Psoas muscle (tissue), 8 donors: Measurements from ENCODE around the gene FCN1. TPM values are rescaled to one million over a fixed set of nuclear protein-coding genes. Genes with fewer than 3 reads are reported as not detected.
A peak's percentile ranks its signal among the peaks of the same experiment; 100 is the strongest.

Source experiments
- ATAC-seq, 4 donors: fragments of 200-7000 bp; cut with Tn5 transposase; one replicate each; pipeline ENCODE4 v1.9.1; 2020; ENCODE audit warnings: moderate library complexity in 3 of 4, mild to moderate bottlenecking in 2 of 4
- DNase-seq, 2 donors: peaks; one replicate each; pipeline ENCODE4 v3.0.0-alpha.2; 2020
- H3K27ac ChIP-seq: fragments of 200-600 bp; one replicate; pipeline ENCODE4 v1.8.0; 2022
- H3K27me3 ChIP-seq, 3 donors: fragments of 200-600 bp in 1 of 3; one replicate each; pipeline versions ENCODE4 v1.6.1 to v1.8.0; 2013 to 2022; ENCODE audit warnings: low read length in 2 of 3, mild to moderate bottlenecking in 2 of 3, moderate library complexity in 1 of 3; ENCODE audit not compliant: insufficient read depth in 3 of 3
- H3K36me3 ChIP-seq, 2 donors: fragments of 200-600 bp in 1 of 2; one replicate each; pipeline versions ENCODE4 v1.6.1 to v1.8.0; 2013 to 2022; ENCODE audit warnings: low read depth in 1 of 2, mild to moderate bottlenecking in 1 of 2, moderate library complexity in 1 of 2; ENCODE audit not compliant: insufficient read depth in 1 of 2
- H3K4me1 ChIP-seq: fragments of 200-600 bp; one replicate; pipeline ENCODE4 v1.8.0; 2022
- H3K4me3 ChIP-seq: fragments of 200-600 bp; one replicate; pipeline ENCODE4 v1.8.0; 2022; ENCODE audit warnings: mild to moderate bottlenecking
- H3K9me3 ChIP-seq: fragments of 200-600 bp; one replicate; pipeline ENCODE4 v1.8.0; 2022
- WGBS, 3 donors: extraction: QIAGEN DNeasy Blood & Tissue Kit; methylation state at CpG; one replicate each; pipeline versions ENCODE4 v1.1.6 to v1.1.7; 2013; 5-methylcytosine and 5-hydroxymethylcytosine counted together
- intact Hi-C, 2 donors: fragments of 100-400 bp; cut with DNase I; formaldehyde crosslinking; loops; one replicate each; pipeline versions ENCODE4 v1.11.0 to v1.14.2; 2022
- polyA plus RNA-seq, 3 donors: library from polyadenylated mRNA; stranded (reverse); fragments of 200-250 nt; gene quantifications; one replicate each; pipeline ENCODE4 v1.2.3, GENCODE V29; 2013
- total RNA-seq, 4 donors: library from RNA; stranded (reverse); fragmentation: NEBNext Ultra II Directional in 2 of 4; extraction: Animal tissue kit (Norgen Biotek cat#: 25700) in 2 of 4; gene quantifications; one replicate each; pipeline versions ENCODE4 v1.2.1 to v1.2.4, GENCODE V29; 2021 to 2023
- TF ChIP-seq, protein P1 (sequence below): fragments of 200-600 bp; IDR thresholded peaks from one replicate; pipeline ENCODE4 v1.8.0; 2022; ENCODE audit warnings: antibody characterized with exemption
- donor health status: healthy with polysubstance abuse.
- donor health status: DM: no; HTN: no; CAD: no; lungs with moderate emphysema.
- donor health status: Bipolar disorder and iron deficiency.
- donor health status: healthy.
- donor health status: DM: yes; HTN: yes; CAD: no.
- donor health status: DM: no; HTN: no; CAD: no.
- donor health status: DM: no; HTN: no; CAD: no.
- donor health status: DM: yes; HTN: yes; CAD: no.

The FCN1 gene
- total and polyA plus RNA-seq, 7 donors, result 0.51 to 3.9 (median 0.82) TPM

DNA sequence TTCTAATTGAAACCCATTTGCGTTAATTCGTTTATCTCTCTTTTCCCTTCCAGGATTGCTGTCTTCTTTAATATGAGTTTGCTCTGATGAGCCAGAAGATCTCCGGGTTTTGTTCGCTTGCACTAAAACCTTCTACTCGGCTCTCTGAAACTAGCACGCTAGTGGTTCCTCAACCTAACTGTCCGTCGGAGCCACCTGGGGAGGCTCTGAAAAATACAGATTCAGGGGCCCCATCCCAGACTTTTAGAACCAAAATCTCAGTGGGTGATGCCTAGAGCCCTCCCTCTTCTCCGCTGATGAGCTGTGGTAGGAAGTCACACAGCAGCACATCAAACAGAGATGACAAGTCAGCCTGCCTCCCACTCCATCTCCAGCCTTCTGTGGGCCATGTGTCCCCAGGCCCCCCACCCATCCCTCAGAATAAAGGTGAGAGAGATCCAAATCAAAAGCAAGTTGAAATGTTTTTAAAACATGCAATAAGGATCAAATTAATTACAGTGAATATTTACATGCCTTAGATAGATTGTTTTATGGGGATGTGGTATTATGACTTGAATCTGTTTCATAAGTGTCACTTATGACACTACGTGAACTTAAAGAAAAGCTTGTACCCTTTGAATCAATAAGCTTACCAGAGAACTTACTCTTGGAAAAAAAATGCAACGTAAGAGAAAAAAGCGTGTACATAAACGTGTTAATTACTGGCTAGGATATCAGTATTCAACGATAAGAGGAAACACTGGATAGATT, 20.7 kb downstream of the FCN1 start:
- DNase-seq (no peak), ATAC-seq (no peak)
- H3K27ac ChIP-seq, result peak overlapping the region; percentile 55
- TF ChIP-seq, protein P1, sequence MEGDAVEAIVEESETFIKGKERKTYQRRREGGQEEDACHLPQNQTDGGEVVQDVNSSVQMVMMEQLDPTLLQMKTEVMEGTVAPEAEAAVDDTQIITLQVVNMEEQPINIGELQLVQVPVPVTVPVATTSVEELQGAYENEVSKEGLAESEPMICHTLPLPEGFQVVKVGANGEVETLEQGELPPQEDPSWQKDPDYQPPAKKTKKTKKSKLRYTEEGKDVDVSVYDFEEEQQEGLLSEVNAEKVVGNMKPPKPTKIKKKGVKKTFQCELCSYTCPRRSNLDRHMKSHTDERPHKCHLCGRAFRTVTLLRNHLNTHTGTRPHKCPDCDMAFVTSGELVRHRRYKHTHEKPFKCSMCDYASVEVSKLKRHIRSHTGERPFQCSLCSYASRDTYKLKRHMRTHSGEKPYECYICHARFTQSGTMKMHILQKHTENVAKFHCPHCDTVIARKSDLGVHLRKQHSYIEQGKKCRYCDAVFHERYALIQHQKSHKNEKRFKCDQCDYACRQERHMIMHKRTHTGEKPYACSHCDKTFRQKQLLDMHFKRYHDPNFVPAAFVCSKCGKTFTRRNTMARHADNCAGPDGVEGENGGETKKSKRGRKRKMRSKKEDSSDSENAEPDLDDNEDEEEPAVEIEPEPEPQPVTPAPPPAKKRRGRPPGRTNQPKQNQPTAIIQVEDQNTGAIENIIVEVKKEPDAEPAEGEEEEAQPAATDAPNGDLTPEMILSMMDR, result no peak
- peaks cover 6% of the 10 kb centered on the region for H3K4me1 ChIP-seq
- H3K36me3 ChIP-seq, result no peaks in the 10 kb centered on the region
- peaks cover 0 to 10% (median 0%) of the 10 kb centered on the region in 3 donors for H3K27me3 ChIP-seq
- H3K4me3 ChIP-seq, result no peak overlapping the region
- intact Hi-C loops, result no loop called here
- H3K9me3 ChIP-seq, result no peaks in the 10 kb centered on the region
- WGBS, 3 donors, result 70 to 73% (median 70%) methylated on average over 14 of the region's 14 CpGs

DNA sequence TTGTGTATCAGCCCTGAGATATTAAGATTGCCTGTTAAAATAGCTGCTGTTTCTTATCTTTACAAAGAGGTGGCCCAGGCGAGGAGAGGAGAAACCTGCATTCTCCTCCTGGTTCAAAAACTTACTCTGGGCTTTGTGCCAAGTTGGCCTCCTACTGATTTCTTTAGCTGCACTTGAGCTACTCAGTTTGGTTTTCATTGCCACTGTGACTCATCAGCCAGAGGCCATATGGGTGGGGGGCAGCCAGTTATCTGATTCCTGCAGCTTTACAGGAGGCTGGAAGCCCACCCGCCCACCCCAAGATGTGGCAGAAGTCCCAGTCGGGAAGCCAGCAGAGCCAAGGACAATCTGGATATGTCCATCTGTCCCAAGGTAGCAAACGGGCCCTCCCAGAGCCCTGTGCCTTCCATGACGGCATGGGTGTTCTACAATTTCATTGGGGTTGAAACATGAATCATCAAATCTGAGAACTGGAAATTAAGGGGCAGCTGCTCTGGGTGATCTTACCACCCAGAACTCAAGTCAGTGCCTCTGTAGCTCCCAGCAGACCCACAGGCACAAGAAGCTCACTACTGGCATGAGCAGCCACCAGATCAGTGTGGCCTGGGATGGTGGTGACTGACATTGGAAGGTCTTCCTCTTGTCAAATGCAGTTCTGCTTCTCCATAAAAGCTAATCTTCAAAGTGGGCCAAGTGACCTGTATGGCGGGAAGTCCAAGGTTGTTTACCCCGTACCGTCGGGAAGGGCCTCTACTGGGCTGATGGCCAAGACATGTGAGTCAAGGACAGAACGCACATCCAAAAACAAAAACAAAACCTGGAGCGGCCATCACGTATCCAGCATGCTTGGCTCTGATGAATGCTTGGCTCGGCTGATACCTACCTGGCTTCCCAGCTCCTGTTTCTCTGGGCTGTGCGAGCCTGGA, 21.5 kb downstream of the FCN1 start:
- TF ChIP-seq, protein P1, result no peak
- Histone ChIP-seq H3K4me1 (peaks cover 6% of the 10 kb centered on the region), H3K4me3 (no peak overlapping the region), H3K27me3 (peaks cover 0 to 10% (median 0%) of the 10 kb centered on the region in 3 donors), H3K36me3 (no peaks in the 10 kb centered on the region), H3K9me3 (no peaks in the 10 kb centered on the region), H3K27ac (peak overlapping the region; percentile 55)
- intact Hi-C loops, result no loop called here
- peak in 1 of 2 donors; percentile 62 for DNase-seq
- WGBS, 3 donors, result 20 to 25% (median 24%) methylated on average over 14 of the region's 14 CpGs
- peak; percentile 51 to 75 (median 66) for ATAC-seq

DNA sequence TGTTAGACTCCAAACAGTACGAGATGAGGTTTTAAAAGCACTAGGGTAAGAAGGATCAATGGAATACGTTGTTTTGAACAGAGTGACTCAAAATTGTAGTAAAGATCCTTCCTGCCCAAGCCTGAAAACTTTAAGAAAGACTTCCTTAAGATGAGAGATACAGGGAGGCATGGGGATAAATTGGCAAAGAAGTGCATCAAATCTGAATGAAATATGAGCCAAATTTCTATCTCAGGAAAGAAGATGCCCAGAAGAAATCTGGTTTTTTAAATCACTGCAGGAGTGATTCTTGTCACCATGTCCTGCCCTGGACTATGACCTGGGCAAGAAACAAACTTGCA, 22.2 kb downstream of the FCN1 start:
- H3K27me3 ChIP-seq, result peaks cover 0 to 10% (median 0%) of the 10 kb centered on the region in 3 donors
- H3K4me3 ChIP-seq, result no peak overlapping the region
- no peaks in the 10 kb centered on the region for H3K36me3 ChIP-seq
- no peak overlapping the region for H3K27ac ChIP-seq
- DNase-seq (no peak), ATAC-seq (no peak)
- no peaks in the 10 kb centered on the region for H3K9me3 ChIP-seq
- 48 to 53% (median 52%) methylated on average over 2 of the region's 2 CpGs for WGBS, 3 donors
- intact Hi-C loops, result no loop called here
- H3K4me1 ChIP-seq, result peaks cover 6% of the 10 kb centered on the region
- TF ChIP-seq, protein P1, result no peak

DNA sequence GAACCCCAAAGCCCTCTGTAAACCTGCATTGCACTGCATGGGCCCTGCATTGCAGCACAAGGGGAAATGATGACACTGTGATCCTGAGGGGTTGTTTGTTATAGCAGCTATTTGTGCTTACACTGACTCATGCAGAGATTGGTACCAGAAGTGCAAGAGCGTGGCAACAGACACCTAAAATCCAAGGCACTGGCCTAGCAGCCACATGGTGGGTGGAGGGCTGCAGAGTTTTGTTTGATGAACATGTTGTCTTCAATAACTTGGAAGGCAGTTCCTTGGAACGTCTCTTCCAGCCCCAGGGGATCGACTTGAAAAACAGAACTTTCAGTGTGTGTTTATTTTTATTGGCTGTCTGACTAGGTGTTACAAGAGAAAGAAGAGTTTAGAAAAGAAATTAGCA, 22.6 kb downstream of the FCN1 start:
- H3K27me3 ChIP-seq, result peaks cover 0 to 10% (median 0%) of the 10 kb centered on the region in 3 donors
- no peak for DNase-seq
- H3K4me1 ChIP-seq, result peaks cover 6% of the 10 kb centered on the region
- H3K36me3 ChIP-seq, result no peaks in the 10 kb centered on the region
- no peaks in the 10 kb centered on the region for H3K9me3 ChIP-seq
- intact Hi-C loops, result no loop called here
- no peak overlapping the region for H3K27ac ChIP-seq
- TF ChIP-seq, protein P1, result no peak
- H3K4me3 ChIP-seq, result no peak overlapping the region
- 61 to 69% (median 68%) methylated on average over 3 of the region's 3 CpGs for WGBS, 3 donors
- ATAC-seq, result no peak
